ENCODE results near the gene MIB2.

GRCh38 chr1:1671365-1672119 lies 56.2 kb downstream of the MIB2 start:
- TF ChIP-seq CTCF (IDR thresholded peaks at IDR 0.05) (no peak), POLR2A (IDR thresholded peaks at IDR 0.05) (no peak)

Measured in transverse colon (tissue), 3 donors.